Body of pancreas (tissue), 4 donors: ENCODE data around the gene IZUMO1R. TPM values are rescaled to one million over a fixed set of nuclear protein-coding genes. Genes with fewer than 3 reads are reported as not detected.

Experiments
- ATAC-seq: fragments of 150-250 bp; one replicate; pipeline ENCODE4 v1.9.1; 2016
- DNase-seq, 4 donors: peaks; one replicate each; pipeline ENCODE4 v3.0.0-alpha.2; 2019
- H3K27ac ChIP-seq, 4 donors: fragments of 200-600 bp; sonication (generic); 1 replicate in 3 of 4; 2 replicates in 1 of 4; pipeline versions ENCODE4 v1.5.1 to v1.6.1; 2016 to 2019; ENCODE audit warnings: mild to moderate bottlenecking in 1 of 4, mixed read lengths in 1 of 4, moderate library complexity in 1 of 4
- H3K27me3 ChIP-seq, 2 donors: fragments of 200-600 bp; sonication (generic); one replicate each; pipeline ENCODE4 v1.6.0; 2016; ENCODE audit warnings: mild to moderate bottlenecking in 1 of 2
- H3K36me3 ChIP-seq, 2 donors: fragments of 200-600 bp; sonication (generic); replicated peaks in 1 of 2; 2 replicates each; pipeline ENCODE4 v1.5.1; 2016; ENCODE audit warnings: low read depth in 2 of 2; ENCODE audit not compliant: insufficient read depth in 1 of 2
- H3K4me1 ChIP-seq: fragments of 200-600 bp; sonication (generic); one replicate; pipeline ENCODE4 v1.6.0; 2016
- H3K4me3 ChIP-seq, 2 donors: fragments of 200-600 bp; sonication (generic); 1 replicate in 1 of 2; 2 replicates in 1 of 2; pipeline ENCODE4 v1.5.1; 2016 to 2019
- H3K9me3 ChIP-seq, 3 donors: fragments of 200-600 bp; sonication (generic); 1 replicate in 2 of 3; 2 replicates in 1 of 3; pipeline ENCODE4 v1.5.1; 2016
- CTCF ChIP-seq, 7 experiments: fragments of 450-650 bp in 4 of 7; fragments of 200-600 bp in 3 of 7; sonication (generic) in 3 of 7; IDR thresholded peaks; one replicate each; pipeline ENCODE4 v1.5.1; 2016 to 2019; ENCODE audit warnings: antibody characterized with exemption in 7 of 7
- POLR2A ChIP-seq, 3 donors: fragments of 450-650 bp; IDR thresholded peaks; one replicate each; pipeline ENCODE4 v1.6.1; 2016; ENCODE audit warnings: antibody characterized with exemption in 3 of 3, mild to moderate bottlenecking in 2 of 3
- WGBS, 2 donors: methylation state at CpG; one replicate each; pipeline ENCODE4 v1.1.5; 2017; 5-methylcytosine and 5-hydroxymethylcytosine counted together
- intact Hi-C: fragments of 100-400 bp; cut with DNase I; formaldehyde crosslinking; loops from one replicate; pipeline ENCODE4 v1.15.1; 2023
- total RNA-seq, 2 donors: library from RNA; depleted of rRNA; stranded (reverse); fragments of >200 nt; gene quantifications; one replicate each; pipeline ENCODE4 v1.1.0, GENCODE V29; 2016

Gene IZUMO1R
- total RNA-seq, 2 donors from 2014 or later: not detected

- intact Hi-C loops: no loop called here
- no peaks in the 10 kb centered on the region for H3K27me3 ChIP-seq
- H3K4me1 ChIP-seq: no peaks in the 10 kb centered on the region
- no peak for TF ChIP-seq POLR2A (IDR thresholded peaks at IDR 0.05)
- TF ChIP-seq CTCF (IDR thresholded peaks at IDR 0.05): no peak
- WGBS, 2 donors: 30 to 60% methylated on average over 1 of the region's 1 CpG
- H3K9me3 ChIP-seq: no peaks in the 10 kb centered on the region
- no peak overlapping the region for H3K4me3 ChIP-seq
- DNase-seq: no peak
- H3K36me3 ChIP-seq: no peaks in the 10 kb centered on the region
- ATAC-seq: no peak
- H3K27ac ChIP-seq: no peak overlapping the region
These were observed 8.8 kb upstream of the IZUMO1R start for GRCh38 chr11:94295534-94295933.

DNA sequence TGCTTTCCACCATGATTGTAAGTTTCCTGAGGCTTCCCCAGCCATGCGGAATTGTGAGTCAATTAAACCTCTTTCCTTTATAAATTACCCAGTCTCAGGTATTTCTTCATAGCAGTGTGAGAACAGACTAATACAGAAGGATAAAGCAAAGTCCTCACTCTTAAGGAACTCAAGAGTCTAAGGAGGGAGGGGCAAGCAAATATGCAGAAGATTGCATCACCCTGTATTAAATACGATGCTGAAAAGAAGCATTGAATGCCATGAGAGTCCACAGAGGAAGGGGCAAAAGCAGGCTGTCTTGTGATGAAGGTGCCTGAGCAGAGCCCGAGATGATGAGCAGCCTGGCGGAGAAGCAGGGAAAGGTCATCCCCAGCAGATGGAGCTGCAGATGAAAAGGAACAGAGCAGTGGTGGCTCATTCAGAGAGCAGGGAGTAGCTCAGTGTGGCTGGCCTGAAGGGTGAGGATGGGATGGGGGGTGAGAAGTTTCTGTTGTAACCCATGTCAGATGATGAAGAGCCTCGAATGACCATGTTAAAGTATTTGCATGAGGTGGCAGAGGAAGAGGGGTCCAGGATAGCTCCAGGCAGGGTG, 6.3 kb upstream of the IZUMO1R start:
- H3K27me3 ChIP-seq: no peaks in the 10 kb centered on the region
- ATAC-seq (no peak), DNase-seq (no peak)
- intact Hi-C loops: no loop called here
- no peaks in the 10 kb centered on the region for H3K36me3 ChIP-seq
- TF ChIP-seq CTCF (IDR thresholded peaks at IDR 0.05) (no peak), POLR2A (IDR thresholded peaks at IDR 0.05) (no peak)
- no peaks in the 10 kb centered on the region for H3K4me1 ChIP-seq
- H3K9me3 ChIP-seq: no peaks in the 10 kb centered on the region
- no peak overlapping the region for H3K4me3 ChIP-seq
- H3K27ac ChIP-seq: no peak overlapping the region
- 58 to 67% methylated on average over 5 of the region's 5 CpGs for WGBS, 2 donors

DNA sequence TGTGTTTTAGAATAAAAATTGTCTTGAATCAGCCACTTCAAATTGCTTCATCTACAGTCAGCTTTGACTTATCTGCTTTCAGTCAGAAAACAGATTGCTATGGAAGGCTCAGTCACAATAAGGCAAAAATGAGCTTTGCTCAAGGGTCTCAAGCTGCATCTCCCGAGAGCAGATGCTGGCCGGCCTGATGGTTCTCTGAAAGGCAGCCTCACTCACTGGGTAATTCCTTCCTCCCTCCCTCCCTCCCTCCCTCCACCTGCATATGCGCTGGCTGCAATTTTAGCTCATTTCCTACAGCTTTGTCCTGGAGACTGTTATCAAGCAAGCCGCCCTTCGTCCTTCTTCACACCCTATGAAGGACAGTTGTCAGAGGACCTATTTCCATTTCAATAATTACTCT, 1.6 kb upstream of the IZUMO1R start:
- Histone ChIP-seq H3K27me3 (no peaks in the 10 kb centered on the region), H3K4me3 (no peak overlapping the region), H3K9me3 (no peaks in the 10 kb centered on the region), H3K27ac (no peak overlapping the region), H3K4me1 (peaks cover 12% of the 10 kb centered on the region), H3K36me3 (no peaks in the 10 kb centered on the region)
- intact Hi-C loops: no loop called here
- no peak for DNase-seq
- 41 to 47% methylated on average over 5 of the region's 5 CpGs for WGBS, 2 donors
- no peak for TF ChIP-seq CTCF (IDR thresholded peaks at IDR 0.05)
- TF ChIP-seq POLR2A (IDR thresholded peaks at IDR 0.05): no peak
- no peak for ATAC-seq

DNA sequence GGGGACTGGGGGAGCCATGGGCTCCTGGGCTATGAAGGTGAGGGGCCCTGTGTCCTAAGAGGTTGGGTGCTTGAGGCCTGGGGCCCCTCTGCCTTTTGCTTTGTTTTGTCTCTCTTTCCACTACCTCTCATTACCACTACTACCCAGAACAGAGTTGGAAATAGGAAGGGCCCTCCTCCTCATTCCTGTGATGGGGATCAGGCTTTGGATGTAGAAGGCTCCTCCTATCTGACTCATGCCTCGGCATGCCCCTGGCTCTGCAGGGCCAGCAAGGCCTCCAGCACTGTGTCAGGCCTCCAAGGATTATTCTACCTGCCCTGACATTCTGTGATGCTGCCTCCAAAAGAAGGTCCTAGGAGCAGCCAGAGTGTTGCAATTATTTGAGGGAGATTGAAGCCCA, 766 bp downstream of the IZUMO1R start:
- TF ChIP-seq CTCF (IDR thresholded peaks at IDR 0.05) (no peak), POLR2A (IDR thresholded peaks at IDR 0.05) (no peak)
- no peaks in the 10 kb centered on the region for H3K36me3 ChIP-seq
- H3K27ac ChIP-seq: no peak overlapping the region
- ATAC-seq (no peak), DNase-seq (no peak)
- 67 to 75% methylated on average over 1 of the region's 1 CpG for WGBS, 2 donors
- no peaks in the 10 kb centered on the region for H3K9me3 ChIP-seq
- peaks cover 12% of the 10 kb centered on the region for H3K4me1 ChIP-seq
- H3K27me3 ChIP-seq: no peaks in the 10 kb centered on the region
- intact Hi-C loops: no loop called here
- no peak overlapping the region for H3K4me3 ChIP-seq

DNA sequence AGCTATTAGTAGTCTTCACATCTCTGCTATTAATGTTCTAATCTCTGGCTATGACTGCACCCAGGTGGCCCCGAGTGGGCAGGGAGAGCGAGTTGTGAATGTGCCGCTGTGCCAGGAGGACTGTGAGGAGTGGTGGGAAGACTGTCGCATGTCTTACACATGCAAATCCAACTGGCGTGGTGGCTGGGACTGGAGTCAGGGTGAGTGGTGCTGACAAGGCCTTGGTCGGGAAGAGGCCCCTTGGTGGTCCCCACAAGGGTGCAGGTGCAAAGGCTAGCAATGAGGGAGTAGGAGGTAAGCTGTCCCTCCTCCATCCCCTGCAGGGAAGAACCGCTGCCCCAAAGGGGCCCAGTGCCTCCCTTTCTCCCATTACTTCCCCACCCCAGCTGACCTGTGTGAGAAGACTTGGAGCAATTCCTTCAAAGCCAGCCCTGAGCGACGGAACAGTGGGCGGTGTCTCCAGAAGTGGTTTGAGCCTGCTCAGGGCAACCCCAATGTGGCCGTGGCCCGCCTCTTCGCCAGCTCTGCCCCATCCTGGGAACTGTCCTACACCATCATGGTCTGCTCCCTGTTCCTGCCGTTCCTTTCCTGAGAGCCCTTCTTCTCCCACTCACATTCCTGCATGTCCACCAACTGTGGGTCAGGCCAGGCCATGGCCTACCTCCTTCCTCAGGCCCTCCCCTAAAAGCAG, 2.9 kb downstream of the IZUMO1R start:
- ATAC-seq: no peak
- DNase-seq: no peak
- Histone ChIP-seq H3K27ac (no peak overlapping the region), H3K36me3 (no peaks in the 10 kb centered on the region), H3K4me1 (peaks cover 12% of the 10 kb centered on the region), H3K27me3 (no peaks in the 10 kb centered on the region), H3K9me3 (no peaks in the 10 kb centered on the region), H3K4me3 (no peak overlapping the region)
- no peak for TF ChIP-seq POLR2A (IDR thresholded peaks at IDR 0.05)
- TF ChIP-seq CTCF (IDR thresholded peaks at IDR 0.05): no peak
- 89 to 94% methylated on average over 14 of the region's 14 CpGs for WGBS, 2 donors
- intact Hi-C loops: no loop called here
